T-cell (primary cell): Measurements from ENCODE around the gene DCUN1D2. TPM values are rescaled to one million over a fixed set of nuclear protein-coding genes. Genes with fewer than 3 reads are reported as not detected.

Experiments
- ATAC-seq, 4 experiments: fragments of 200-7000 bp in 3 of 4; fragments of 150-1000 bp in 1 of 4; cut with Tn5 transposase; replicated peaks in 1 of 4; 1 replicate in 3 of 4; 2 replicates in 1 of 4; pipeline ENCODE4 v1.10.0; 2021; ENCODE audit warnings: moderate library complexity in 3 of 4, mild to moderate bottlenecking in 2 of 4, moderate number of reproducible peaks in 1 of 4
- CTCF ChIA-PET, 2 donors: fragments of 300-600 bp; sonication (Branson Sonifier 250); formaldehyde crosslinking; loops; one replicate each; lab custom pipeline; 2022; ENCODE audit warnings: antibody characterized with exemption in 2 of 2; lab: Charles Lee
- POLR2A ChIA-PET, 2 donors: fragments of 300-600 bp; sonication (Branson Sonifier 250); formaldehyde crosslinking; loops; one replicate each; lab custom pipeline; 2022; ENCODE audit warnings: antibody characterized with exemption in 2 of 2; lab: Charles Lee
- DNase-seq, 35 experiments: peaks; one replicate each; pipeline versions ENCODE4 v3.0.0 to v3.0.0-alpha.2; 2013 to 2023
- H3K27ac ChIP-seq: one replicate; pipeline ENCODE4 v1.5.1; 2013; ENCODE audit warnings: low read length
- H3K27me3 ChIP-seq, 2 experiments: replicated peaks in 1 of 2; 1 replicate in 1 of 2; 2 replicates in 1 of 2; pipeline versions ENCODE4 v1.6.1 to v1.7.0; 2013; ENCODE audit warnings: low read length in 1 of 2, mixed read lengths in 1 of 2; ENCODE audit not compliant: control insufficient read depth in 2 of 2, insufficient read depth in 2 of 2; ENCODE audit errors: extremely low read depth in 1 of 2
- H3K36me3 ChIP-seq, 2 donors: 1 replicate in 1 of 2; 2 replicates in 1 of 2; pipeline versions ENCODE4 v1.6.1 to v1.7.0; 2013; ENCODE audit warnings: low read length in 1 of 2; ENCODE audit not compliant: control insufficient read depth in 2 of 2, insufficient read depth in 1 of 2; ENCODE audit errors: extremely low read depth in 1 of 2
- H3K4me1 ChIP-seq, 2 experiments: 1 replicate in 1 of 2; 2 replicates in 1 of 2; pipeline versions ENCODE4 v1.6.1 to v1.7.0; 2013; ENCODE audit warnings: low read length in 2 of 2, mixed read lengths in 1 of 2; ENCODE audit not compliant: insufficient read depth in 2 of 2, control insufficient read depth in 1 of 2; ENCODE audit errors: extremely low read depth in 1 of 2
- H3K4me3 ChIP-seq, 2 donors: 1 replicate in 1 of 2; 2 replicates in 1 of 2; pipeline versions ENCODE4 v1.5.1 to v1.7.0; 2013; ENCODE audit warnings: mild to moderate bottlenecking in 2 of 2, low read length in 1 of 2, moderate library complexity in 1 of 2; ENCODE audit not compliant: control insufficient read depth in 1 of 2; ENCODE audit errors: extremely low read depth in 1 of 2
- H3K9me3 ChIP-seq: 2 replicates; pipeline ENCODE4 v1.7.0; 2013
- H3K27ac Mint-ChIP-seq, 2 donors: one replicate each; pipeline ENCODE4 v1.8.0; 2020 to 2021; ENCODE audit warnings: mild to moderate bottlenecking in 2 of 2, mixed read lengths in 2 of 2
- H3K27me3 Mint-ChIP-seq, 2 donors: one replicate each; pipeline ENCODE4 v1.8.0; 2021 to 2022; ENCODE audit warnings: mixed read lengths in 2 of 2
- H3K36me3 Mint-ChIP-seq: one replicate; pipeline ENCODE4 v1.8.0; 2021; ENCODE audit warnings: mixed read lengths
- H3K4me1 Mint-ChIP-seq, 3 donors: one replicate each; pipeline ENCODE4 v1.8.0; 2020 to 2022; ENCODE audit warnings: mixed read lengths in 3 of 3, mild to moderate bottlenecking in 1 of 3
- H3K4me3 Mint-ChIP-seq, 3 donors: one replicate each; pipeline ENCODE4 v1.8.0; 2020 to 2022; ENCODE audit warnings: mild to moderate bottlenecking in 3 of 3, mixed read lengths in 3 of 3, moderate library complexity in 3 of 3
- H3K9me3 Mint-ChIP-seq, 3 donors: one replicate each; pipeline ENCODE4 v1.8.0; 2020 to 2022; ENCODE audit warnings: mixed read lengths in 3 of 3
- WGBS: methylation state at CpG from one replicate; pipeline ENCODE4 v1.1.5; 2013; ENCODE audit warnings: missing lambda C conversion rate; ENCODE audit not compliant: insufficient coverage; 5-methylcytosine and 5-hydroxymethylcytosine counted together
- total RNA-seq, 35 experiments: library from RNA in 6 of 35; stranded (reverse) in 6 of 35; fragments of 120-200 nt in 1 of 35; gene quantifications; one replicate each; pipeline versions ENCODE4 v1.2.1 to v1.2.4 and lab custom pipeline; 2013 to 2026

The DCUN1D2 gene
- total RNA-seq, 5 donors from 2014 or later (not counting 1 experiment from before 2014, with no cell fraction given), result 18.7 to 27.7 (median 25.3) TPM

GRCh38 chr13:113408562-113408961, 81.9 kb downstream of the DCUN1D2 start:
- H3K36me3 Mint-ChIP-seq, result no peaks in the 10 kb centered on the region
- no peak overlapping the region for H3K4me3 Mint-ChIP-seq

GRCh38 chr13:113407531-113408393, 82.7 kb downstream of the DCUN1D2 start:
- Histone ChIP-seq H3K4me1 (no peaks in the 10 kb centered on the region), H3K36me3 (no peaks in the 10 kb centered on the region), H3K27ac (no peak overlapping the region), H3K27me3 (peaks cover 0 to 32% of the 10 kb centered on the region in 2 experiments), H3K9me3 (no peaks in the 10 kb centered on the region), H3K4me3 (no peak overlapping the region)
- no peak overlapping the region for H3K4me3 Mint-ChIP-seq
- H3K4me1 Mint-ChIP-seq, result peaks cover 0 to 2% (median 0%) of the 10 kb centered on the region in 3 donors
- ChIA-PET CTCF (no interaction called here), POLR2A (no interaction called here)
- no peak overlapping the region for H3K27ac Mint-ChIP-seq
- DNase-seq, result no peak
- WGBS, result 78% methylated on average over 36 of the region's 41 CpGs
- peaks cover 0 to 19% of the 10 kb centered on the region in 2 donors for H3K27me3 Mint-ChIP-seq
- no peak for ATAC-seq
- no peaks in the 10 kb centered on the region for H3K9me3 Mint-ChIP-seq
- H3K36me3 Mint-ChIP-seq, result no peaks in the 10 kb centered on the region

More at GRCh38 chr13:113408562-113408961, 81.9 kb downstream of the DCUN1D2 start:
- POLR2A ChIA-PET, result no interaction called here
- peaks cover 0 to 19% of the 10 kb centered on the region in 2 donors for H3K27me3 Mint-ChIP-seq
- H3K9me3 Mint-ChIP-seq, result no peaks in the 10 kb centered on the region
- DNase-seq, result no peak
- H3K27ac Mint-ChIP-seq, result no peak overlapping the region
- H3K27ac ChIP-seq, result no peak overlapping the region
- H3K27me3 ChIP-seq, result peaks cover 0 to 34% of the 10 kb centered on the region in 2 experiments
- no peaks in the 10 kb centered on the region for H3K36me3 ChIP-seq
- CTCF ChIA-PET, result no interaction called here
- H3K4me3 ChIP-seq, result no peak overlapping the region
- H3K4me1 ChIP-seq, result no peaks in the 10 kb centered on the region
- no peaks in the 10 kb centered on the region for H3K9me3 ChIP-seq
- ATAC-seq, result no peak
- 100% methylated on average over 3 of the region's 3 CpGs for WGBS
- peaks cover 0 to 2% (median 0%) of the 10 kb centered on the region in 3 donors for H3K4me1 Mint-ChIP-seq

GRCh38 chr13:113407103-113407530, 83.4 kb downstream of the DCUN1D2 start:
- Mint-ChIP-seq H3K9me3 (no peaks in the 10 kb centered on the region), H3K4me3 (no peak overlapping the region), H3K36me3 (no peaks in the 10 kb centered on the region), H3K4me1 (peaks cover 0 to 2% (median 0%) of the 10 kb centered on the region in 3 donors), H3K27ac (no peak overlapping the region), H3K27me3 (peaks cover 0 to 19% of the 10 kb centered on the region in 2 donors)
- ChIA-PET POLR2A (no interaction called here), CTCF (no interaction called here)
- Histone ChIP-seq H3K4me1 (no peaks in the 10 kb centered on the region), H3K9me3 (no peaks in the 10 kb centered on the region), H3K27ac (no peak overlapping the region), H3K4me3 (no peak overlapping the region), H3K27me3 (peaks cover 0 to 32% of the 10 kb centered on the region in 2 experiments), H3K36me3 (no peaks in the 10 kb centered on the region)
- 63% methylated on average over 21 of the region's 21 CpGs for WGBS
- DNase-seq (no peak), ATAC-seq (no peak)

GRCh38 chr13:113406321-113407102, 84.0 kb downstream of the DCUN1D2 start:
- no peak overlapping the region for H3K4me3 ChIP-seq
- Mint-ChIP-seq H3K4me1 (peaks cover 0 to 2% (median 0%) of the 10 kb centered on the region in 3 donors), H3K9me3 (no peaks in the 10 kb centered on the region), H3K4me3 (no peak overlapping the region), H3K27ac (no peak overlapping the region), H3K27me3 (peaks cover 0 to 19% of the 10 kb centered on the region in 2 donors), H3K36me3 (no peaks in the 10 kb centered on the region)
- no peaks in the 10 kb centered on the region for H3K9me3 ChIP-seq
- ATAC-seq, result no peak
- WGBS, result 83% methylated on average over 23 of the region's 28 CpGs
- POLR2A ChIA-PET, result interaction anchor here in 1 of 2 donors (0.6 kb wide), 1 partner anchor 375 kb away, joined by 4 read pairs; no protein-coding TSS in a partner anchor
- no peak overlapping the region for H3K27ac ChIP-seq
- no peaks in the 10 kb centered on the region for H3K4me1 ChIP-seq
- H3K36me3 ChIP-seq, result no peaks in the 10 kb centered on the region
- H3K27me3 ChIP-seq, result peaks cover 0 to 37% of the 10 kb centered on the region in 2 experiments
- CTCF ChIA-PET, result no interaction called here
- DNase-seq, result no peak

Other genes starting within 250 kb of the DCUN1D2 start
- 100 to 1,000 TPM in 4 of 5 donors, 10 to 100 TPM in 1; 83.6 to 120 (median 112) TPM for gene LAMP1, start 193.5 kb downstream of the DCUN1D2 start, total RNA-seq
- gene GRTP1, start 126.6 kb downstream of the DCUN1D2 start, total RNA-seq, result 1 to 10 TPM in 3 of 5 donors, under 1 TPM in 1, not detected in 1; 0.98 to 1.4 (median 1.2) TPM
- 1 to 10 TPM in 2 of 5 donors, under 1 TPM in 3; 0.37 to 1.7 (median 0.92) TPM for gene ADPRHL1, start 37.2 kb downstream of the DCUN1D2 start, total RNA-seq
- 10 to 100 TPM; 25.8 to 38.3 (median 34.1) TPM for gene TFDP1, start 94.0 kb upstream of the DCUN1D2 start, total RNA-seq
- not detected for gene ATP4B, start 167.5 kb upstream of the DCUN1D2 start, total RNA-seq
- gene GRK1, start 176.5 kb upstream of the DCUN1D2 start, total RNA-seq, result not detected